ENCODE data around the gene DEDD. TPM values are rescaled to one million over a fixed set of nuclear protein-coding genes. Genes with fewer than 3 reads are reported as not detected.

The DEDD gene
- total RNA-seq, 4 donors from 2014 or later = 24.4 to 47.0 (median 36.6) TPM

GRCh38 chr1:161139766-161140165, 7.3 kb upstream of the DEDD start:
- TF ChIP-seq POLR2A (IDR thresholded peaks at IDR 0.05) (no peak), CTCF (IDR thresholded peaks at IDR 0.05) (peak; percentile 29 to 31)
- 25% methylated on average over 1 of the region's 1 CpG for WGBS
- Histone ChIP-seq H3K36me3 (no peaks in the 10 kb centered on the region), H3K27ac (no peak overlapping the region), H3K9me3 (no peaks in the 10 kb centered on the region), H3K27me3 (no peaks in the 10 kb centered on the region), H3K4me1 (no peaks in the 10 kb centered on the region), H3K4me3 (no peak overlapping the region)
- DNase-seq (ENCODE audit: low spot score in 2 of 2) = no peak

- no peak for TF ChIP-seq EP300 (IDR thresholded peaks at IDR 0.05)
- TF ChIP-seq POLR2AphosphoS5 (IDR thresholded peaks at IDR 0.05) = no peak
- TF ChIP-seq POLR2A (IDR thresholded peaks at IDR 0.05) = no peak
- Histone ChIP-seq H3K36me3 (no peaks in the 10 kb centered on the region), H3K27ac (no peak overlapping the region), H3K9me3 (no peaks in the 10 kb centered on the region), H3K27me3 (no peaks in the 10 kb centered on the region), H3K4me3 (no peak overlapping the region), H3K4me1 (peaks cover 8% of the 10 kb centered on the region)
- no peak for DNase-seq (ENCODE audit: low spot score in 2 of 2)
- 92% methylated on average over 1 of the region's 1 CpG for WGBS
Observed at GRCh38 chr1:161138431-161138830, 6.0 kb upstream of the DEDD start.

GRCh38 chr1:161137881-161138280, 5.4 kb upstream of the DEDD start:
- Histone ChIP-seq H3K27me3 (no peaks in the 10 kb centered on the region), H3K4me1 (peaks cover 12% of the 10 kb centered on the region), H3K36me3 (no peaks in the 10 kb centered on the region), H3K27ac (no peak overlapping the region), H3K4me3 (no peak overlapping the region), H3K9me3 (no peaks in the 10 kb centered on the region)
- no peak for DNase-seq (ENCODE audit: low spot score in 2 of 2)
- WGBS = 65% methylated on average over 3 of the region's 3 CpGs
- TF ChIP-seq POLR2AphosphoS5 (IDR thresholded peaks at IDR 0.05) (no peak), CTCF (IDR thresholded peaks at IDR 0.05) (no peak), POLR2A (IDR thresholded peaks at IDR 0.05) (no peak)

GRCh38 chr1:161133220-161133740, 813 bp upstream of the DEDD start:
- Histone ChIP-seq H3K27me3 (no peaks in the 10 kb centered on the region), H3K4me1 (peaks cover 31% of the 10 kb centered on the region), H3K27ac (peak overlapping the region; percentile 98), H3K36me3 (peaks cover 8% of the 10 kb centered on the region), H3K4me3 (peak overlapping the region; percentile 88), H3K9me3 (no peaks in the 10 kb centered on the region)
- no peak for TF ChIP-seq CTCF (IDR thresholded peaks at IDR 0.05)
- TF ChIP-seq POLR2AphosphoS5 (IDR thresholded peaks at IDR 0.05) = no peak
- no peak for TF ChIP-seq EP300 (IDR thresholded peaks at IDR 0.05)
- TF ChIP-seq POLR2A (IDR thresholded peaks at IDR 0.05) = no peak
- DNase-seq (ENCODE audit: low spot score in 2 of 2) = no peak
- WGBS = 3% methylated on average over 11 of the region's 11 CpGs

GRCh38 chr1:161131523-161132409, 701 bp downstream of the DEDD start:
- Histone ChIP-seq H3K36me3 (peaks cover 18% of the 10 kb centered on the region), H3K4me1 (peaks cover 37% of the 10 kb centered on the region), H3K27me3 (no peaks in the 10 kb centered on the region), H3K27ac (peak overlapping the region; percentile 98), H3K9me3 (no peaks in the 10 kb centered on the region), H3K4me3 (peak overlapping the region; percentile 88)
- WGBS = 3% methylated on average over 22 of the region's 22 CpGs
- TF ChIP-seq EP300 (IDR thresholded peaks at IDR 0.05) = no peak
- no peak for DNase-seq (ENCODE audit: low spot score in 2 of 2)

GRCh38 chr1:161130266-161130665, 2.2 kb downstream of the DEDD start:
- no peak overlapping the region for H3K27ac ChIP-seq
- H3K27me3 ChIP-seq = no peaks in the 10 kb centered on the region
- H3K9me3 ChIP-seq = no peaks in the 10 kb centered on the region
- DNase-seq (ENCODE audit: low spot score in 2 of 2) = no peak
- H3K4me3 ChIP-seq = no peak overlapping the region
- H3K4me1 ChIP-seq = peaks cover 37% of the 10 kb centered on the region
- H3K36me3 ChIP-seq = peaks cover 29% of the 10 kb centered on the region
- TF ChIP-seq POLR2AphosphoS5 (IDR thresholded peaks at IDR 0.05) (no peak), EP300 (IDR thresholded peaks at IDR 0.05) (no peak), CTCF (IDR thresholded peaks at IDR 0.05) (no peak)
- WGBS = 54% methylated on average over 1 of the region's 1 CpG

Measured in suprapubic skin (tissue), 4 donors.